HepG2 (cell line): ENCODE data around the gene CSPG5. TPM values are rescaled to one million over a fixed set of nuclear protein-coding genes. Genes with fewer than 3 reads are reported as not detected.

Experiments
- ATAC-seq: fragments of 200-7000 bp; cut with Tn5 transposase; 3 replicates; pipeline ENCODE4 v1.9.1; 2020; ENCODE audit warnings: mild to moderate bottlenecking, moderate library complexity
- BruUV-seq: library from RNA; stranded (reverse); fragments of 400-500 nt; replicated peaks from 2 replicates; lab custom pipeline; 2021; lab: Mats Ljungman, UMichigan
- CTCF ChIA-PET: fragments of 300-600 bp; formaldehyde crosslinking; extraction: SDS; loops from one replicate; lab custom pipeline; 2021; ENCODE audit warnings: low total read pairs, inconsistent platforms, low intra/inter-chr PET ratio; lab: Yijun Ruan, JAX
- POLR2A ChIA-PET: fragments of 350-600 bp; sonication (Branson Sonifier 250); formaldehyde crosslinking; loops from one replicate; lab custom pipeline; 2020; ENCODE audit warnings: antibody characterized with exemption, inconsistent platforms; lab: Yijun Ruan, JAX
- DNase-seq: peaks from one replicate; pipeline ENCODE4 v3.0.0-alpha.2; 2015; ENCODE audit warnings: low spot score
- FAIRE-seq: peaks from 3 replicates; lab custom pipeline; 2011; peaks lifted over from hg19 to GRCh38; lab: Jason Lieb, UNC
- H2AFZ ChIP-seq: one replicate; pipeline ENCODE4 v1.6.1; 2011; ENCODE audit warnings: low read length, inconsistent platforms
- H3K27ac ChIP-seq: fragments of 300-600 bp; 3 replicates; pipeline ENCODE4 v1.8.0; 2011; ENCODE audit warnings: mixed run types, mild to moderate bottlenecking, mixed read lengths, low read length, inconsistent platforms; ENCODE audit not compliant: insufficient read depth; ENCODE audit errors: extremely low read length
- H3K27me3 ChIP-seq, 2 experiments: fragments of 200-600 bp in 1 of 2; 2 replicates in 1 of 2; 3 replicates in 1 of 2; pipeline versions ENCODE4 v1.6.0 to v1.8.0; 2011; ENCODE audit warnings: low read length in 2 of 2, mild to moderate bottlenecking in 2 of 2, moderate library complexity in 2 of 2, inconsistent platforms in 1 of 2; ENCODE audit not compliant: insufficient read depth in 2 of 2, control insufficient read depth in 1 of 2
- H3K36me3 ChIP-seq, 2 experiments: fragments of 200-600 bp in 1 of 2; replicated peaks in 1 of 2; 2 replicates in 1 of 2; 3 replicates in 1 of 2; pipeline versions ENCODE4 v1.5.1 to v1.8.0; 2011; ENCODE audit warnings: low read length in 2 of 2, inconsistent platforms in 1 of 2; ENCODE audit not compliant: insufficient read depth in 2 of 2, control insufficient read depth in 1 of 2
- H3K4me1 ChIP-seq: 2 replicates; pipeline ENCODE4 v1.5.1; 2012; ENCODE audit warnings: low read length, inconsistent platforms; ENCODE audit not compliant: insufficient read depth
- H3K4me2 ChIP-seq: 2 replicates; pipeline ENCODE4 v1.6.0; 2011; ENCODE audit warnings: low read depth, low read length, inconsistent platforms
- H3K4me3 ChIP-seq, 3 experiments: fragments of 200-600 bp in 1 of 3; sonication (generic), shearing (Covaris generic) in 1 of 3; replicated peaks in 1 of 3; 2 replicates each; pipeline ENCODE4 v1.5.1; 2011 to 2016; ENCODE audit warnings: low read length in 3 of 3, inconsistent platforms in 2 of 3, low read depth in 2 of 3, mild to moderate bottlenecking in 2 of 3, control low read depth in 1 of 3, mixed read lengths in 1 of 3; ENCODE audit not compliant: insufficient read depth in 1 of 3
- H3K79me2 ChIP-seq: one replicate; pipeline ENCODE4 v1.6.1; 2011; ENCODE audit warnings: low read length, inconsistent platforms; ENCODE audit not compliant: insufficient read depth
- H3K9ac ChIP-seq: 2 replicates; pipeline ENCODE4 v1.6.0; 2011; ENCODE audit warnings: mild to moderate bottlenecking, low read depth, low read length, inconsistent platforms; ENCODE audit not compliant: insufficient read depth
- H3K9me3 ChIP-seq: 2 replicates; pipeline ENCODE4 v1.5.1; 2012; ENCODE audit warnings: mild to moderate bottlenecking, low read length
- H4K20me1 ChIP-seq: 2 replicates; pipeline ENCODE4 v1.6.0; 2011; ENCODE audit warnings: inconsistent platforms, mild to moderate bottlenecking, low read length, moderate library complexity; ENCODE audit not compliant: insufficient read depth
- E2F5 ChIP-seq: sonication (generic); formaldehyde crosslinking; conservative IDR thresholded peaks from 2 replicates; pipeline ENCODE4 v1.4.0; 2020; ENCODE audit warnings: missing genetic modification reagents
- FLYWCH1 ChIP-seq: sonication (generic); formaldehyde crosslinking; IDR thresholded peaks from 2 replicates; pipeline ENCODE4 v1.8.1; 2023; ENCODE audit warnings: mild to moderate bottlenecking, missing genetic modification reagents
- FOXM1 ChIP-seq: sonication (generic); formaldehyde crosslinking; IDR thresholded peaks from 2 replicates; pipeline ENCODE4 v1.5.0; 2020; ENCODE audit warnings: missing genetic modification reagents
- GTF3A ChIP-seq: sonication (generic); formaldehyde crosslinking; conservative IDR thresholded peaks from 2 replicates; pipeline ENCODE4 v1.4.0; 2020; ENCODE audit warnings: mild to moderate bottlenecking, missing genetic modification reagents
- NR2F1 ChIP-seq, 2 experiments: fragments of 450-650 bp in 1 of 2; formaldehyde crosslinking in 1 of 2; IDR thresholded peaks; 2 replicates each; pipeline versions ENCODE4 v1.5.0 to v1.6.1; 2016 to 2020; ENCODE audit warnings: mild to moderate bottlenecking in 1 of 2, missing compliant biosample characterization in 1 of 2, missing genetic modification reagents in 1 of 2, moderate library complexity in 1 of 2
- RFX1 ChIP-seq: fragments of 450-650 bp; IDR thresholded peaks from 2 replicates; pipeline ENCODE4 v1.6.1; 2017
- TARDBP ChIP-seq: sonication (generic); formaldehyde crosslinking; IDR thresholded peaks from 2 replicates; pipeline ENCODE4 v1.8.0; 2022; ENCODE audit warnings: mild to moderate bottlenecking, missing genetic modification reagents
- ZBTB25 ChIP-seq: IDR thresholded peaks from 2 replicates; pipeline ENCODE4 v1.6.1; 2018; ENCODE audit warnings: missing genetic modification reagents
- ZBTB34 ChIP-seq: sonication (generic); formaldehyde crosslinking; IDR thresholded peaks from 2 replicates; pipeline ENCODE4 v1.8.0; 2022; ENCODE audit warnings: mild to moderate bottlenecking, missing genetic modification reagents
- ZBTB7B ChIP-seq: sonication (generic); formaldehyde crosslinking; IDR thresholded peaks from 2 replicates; pipeline ENCODE4 v1.4.0; 2020; ENCODE audit warnings: missing genetic modification reagents
- ZC3H4 ChIP-seq: sonication (generic); formaldehyde crosslinking; IDR thresholded peaks from 2 replicates; pipeline ENCODE4 v1.4.0; 2020; ENCODE audit warnings: missing genetic modification reagents, borderline replicate concordance
- ZNF354B ChIP-seq: sonication (generic); formaldehyde crosslinking; IDR thresholded peaks from 2 replicates; pipeline ENCODE4 v1.8.0; 2022; ENCODE audit warnings: mild to moderate bottlenecking, missing genetic modification reagents
- ZNF432 ChIP-seq: sonication (generic); formaldehyde crosslinking; IDR thresholded peaks from 2 replicates; pipeline ENCODE4 v1.5.0; 2020; ENCODE audit warnings: missing genetic modification reagents, mild to moderate bottlenecking, borderline replicate concordance
- ZNF441 ChIP-seq: sonication (generic); formaldehyde crosslinking; IDR thresholded peaks from 2 replicates; pipeline ENCODE4 v1.7.0; 2021; ENCODE audit warnings: missing genetic modification reagents, borderline replicate concordance
- ZNF501 ChIP-seq: sonication (generic); formaldehyde crosslinking; IDR thresholded peaks from 2 replicates; pipeline ENCODE4 v1.5.1; 2020; ENCODE audit warnings: mild to moderate bottlenecking, moderate library complexity, missing genetic modification reagents
- ZNF510 ChIP-seq: sonication (generic); formaldehyde crosslinking; IDR thresholded peaks from 2 replicates; pipeline ENCODE4 v1.4.0; 2020; ENCODE audit warnings: low read depth, mild to moderate bottlenecking, missing genetic modification reagents
- WGBS: methylation state at CpG from one replicate; pipeline ENCODE4 v1.1.6; 2017; ENCODE audit warnings: low lambda C conversion rate; 5-methylcytosine and 5-hydroxymethylcytosine counted together
- in situ Hi-C: cut with HindIII; loops from 2 replicates; pipeline ENCODE4 v1.10.0; 2017; ENCODE audit warnings: low pct_unique_long_range_greater_than_20kb; ENCODE audit not compliant: extremely low pct_ligation_motif_present
- intact Hi-C: fragments of 100-400 bp; cut with micrococcal nuclease; formaldehyde crosslinking; loops from one replicate; pipeline ENCODE4 v1.10.0; 2022; ENCODE audit not compliant: unreplicated experiment
- polyA plus RNA-seq, 8 experiments: library from polyadenylated mRNA; depleted of rRNA in 3 of 8; stranded (reverse) in 7 of 8; unstranded in 1 of 8; fragments of >200 nt; fragmentation: Illumina TruSeq in 4 of 8; extraction: Trizol in 4 of 8; gene quantifications; 2 replicates each; pipeline versions ENCODE4 v1.2.1 to v1.2.3, GENCODE V29; 2011 to 2016; ENCODE audit warnings: low read depth in 4 of 8, missing spikeins in 1 of 8, mixed read lengths in 1 of 8; ENCODE audit not compliant: insufficient read depth in 1 of 8
- total RNA-seq, 5 experiments: library from RNA; depleted of rRNA; stranded (reverse); fragments of >200 nt; fragmentation: Illumina TruSeq; extraction: Trizol; gene quantifications; 2 replicates each; pipeline ENCODE4 v1.2.3, GENCODE V29; 2016; ENCODE audit warnings: low read depth in 1 of 5

Gene CSPG5
- total and polyA plus RNA-seq, 2 of the 13 experiments (the other 11 are each of a cell fraction or from before 2014, with no cell fraction given), result 0.07 to 0.15 TPM

- Histone ChIP-seq H3K9ac (no peak overlapping the region), H3K36me3 (no peaks in the 10 kb centered on the region), H2AFZ (peak overlapping the region; percentile 42), H3K79me2 (peaks cover 2% of the 10 kb centered on the region), H3K4me3 (no peak overlapping the region), H3K4me2 (no peak overlapping the region), H4K20me1 (no peaks in the 10 kb centered on the region), H3K27me3 (no peaks in the 10 kb centered on the region), H3K27ac (no peak overlapping the region), H3K4me1 (peaks cover 45% of the 10 kb centered on the region), H3K9me3 (no peaks in the 10 kb centered on the region)
- no peak for TF ChIP-seq ZNF354B (CRISPR knock-in tag)
- no peak for TF ChIP-seq ZNF432 (CRISPR knock-in tag)
- TF ChIP-seq RFX1, result no peak
- no peak for TF ChIP-seq ZC3H4 (CRISPR knock-in tag)
- no peak for TF ChIP-seq ZNF441 (CRISPR knock-in tag)
- no peak for TF ChIP-seq FLYWCH1 (CRISPR knock-in tag)
- no peak for TF ChIP-seq ZBTB34 (CRISPR knock-in tag)
- no peak for TF ChIP-seq E2F5 (CRISPR knock-in tag)
- no peak for TF ChIP-seq ZNF510 (CRISPR knock-in tag)
- TF ChIP-seq GTF3A (CRISPR knock-in tag), result no peak
- TF ChIP-seq ZBTB7B (CRISPR knock-in tag), result no peak
- no peak for TF ChIP-seq NR2F1 (CRISPR knock-in tag; IDR thresholded peaks at IDR 0.05)
- TF ChIP-seq ZNF501 (CRISPR knock-in tag), result no peak
- TF ChIP-seq TARDBP (CRISPR knock-in tag), result no peak
- TF ChIP-seq ZBTB25 (CRISPR knock-in tag), result no peak
- TF ChIP-seq FOXM1, result no peak
- DNase-seq (no peak), ATAC-seq (no peak), FAIRE-seq (no peak)
- CTCF ChIA-PET, result no interaction called here
- intact Hi-C loops (no loop called here), in situ Hi-C loops (loop anchor here (5.0 kb wide), 1 partner anchor 274 kb away; no protein-coding TSS in a partner anchor)
- 47% methylated on average over 2 of the region's 2 CpGs for WGBS
- BruUV-seq, result no TSS peak
- POLR2A ChIA-PET, result no interaction called here
Measured at GRCh38 chr3:47517937-47518336, 60.7 kb downstream of the CSPG5 start.
